Lower lobe of right lung (tissue), 2 donors: ENCODE data around the gene TM4SF20. TPM values are rescaled to one million over a fixed set of nuclear protein-coding genes. Genes with fewer than 3 reads are reported as not detected.

ENCODE experiments used
- ATAC-seq, 2 donors: fragments of 200-7000 bp; cut with Tn5 transposase; one replicate each; pipeline ENCODE4 v1.9.1; 2020 to 2022; ENCODE audit warnings: mild to moderate bottlenecking in 2 of 2, moderate library complexity in 2 of 2
- DNase-seq: peaks from one replicate; pipeline ENCODE4 v3.0.0-alpha.2; 2020
- H3K27ac ChIP-seq: fragments of 200-600 bp; one replicate; pipeline ENCODE4 v1.8.0; 2022
- H3K27me3 ChIP-seq: fragments of 200-600 bp; one replicate; pipeline ENCODE4 v1.8.0; 2022; ENCODE audit warnings: low read depth
- H3K36me3 ChIP-seq: fragments of 200-600 bp; one replicate; pipeline ENCODE4 v1.8.0; 2022; ENCODE audit warnings: mild to moderate bottlenecking
- H3K4me1 ChIP-seq: fragments of 200-600 bp; one replicate; pipeline ENCODE4 v1.8.0; 2022
- H3K4me3 ChIP-seq: fragments of 200-600 bp; one replicate; pipeline ENCODE4 v1.8.0; 2022; ENCODE audit warnings: mild to moderate bottlenecking
- H3K9me3 ChIP-seq: fragments of 200-600 bp; one replicate; pipeline ENCODE4 v1.8.0; 2022
- intact Hi-C: fragments of 100-400 bp; cut with DNase I; formaldehyde crosslinking; loops from one replicate; pipeline ENCODE4 v1.11.0; 2022
- total RNA-seq: library from RNA; stranded (reverse); fragmentation: NEBNext Ultra II Directional; extraction: Animal tissue kit (Norgen Biotek cat#: 25700); gene quantifications from one replicate; pipeline ENCODE4 v1.2.1, GENCODE V29; 2021
- TF ChIP-seq, protein P1 (sequence below): fragments of 200-600 bp; IDR thresholded peaks from one replicate; pipeline ENCODE4 v1.8.0; 2022; ENCODE audit warnings: antibody characterized with exemption, mild to moderate bottlenecking
- donor health status: DM: no; HTN: yes; CAD: no; lungs with severe emphysema.

TM4SF20 gene
- total RNA-seq, 1 donor from 2014 or later = not detected

DNA sequence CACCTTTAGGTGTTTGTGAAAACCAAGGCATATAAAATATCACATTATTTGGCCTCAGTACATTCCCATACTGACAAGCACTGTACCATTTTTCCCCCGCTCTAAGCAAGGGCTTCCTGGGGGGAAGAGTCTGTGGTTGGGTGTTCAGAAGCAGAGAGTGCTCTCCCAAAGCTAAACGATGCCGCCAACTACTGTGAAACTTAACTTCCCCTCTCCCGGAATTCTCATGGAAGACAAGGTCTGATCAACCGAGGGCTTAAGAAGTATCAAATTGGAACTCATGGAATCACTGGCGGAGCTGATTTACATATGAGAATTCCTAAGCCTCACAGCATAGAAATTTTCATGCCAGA is 54.5 kb downstream of the TM4SF20 start:
- ATAC-seq (peak; percentile 9 to 42), DNase-seq (no peak)
- peaks cover 30% of the 10 kb centered on the region for H3K4me1 ChIP-seq
- no peaks in the 10 kb centered on the region for H3K27me3 ChIP-seq
- H3K27ac ChIP-seq = peak overlapping the region; percentile 91
- H3K4me3 ChIP-seq = peak overlapping the region; percentile 91
- peaks cover 5% of the 10 kb centered on the region for H3K36me3 ChIP-seq
- intact Hi-C loops = no loop called here
- TF ChIP-seq, protein P1, sequence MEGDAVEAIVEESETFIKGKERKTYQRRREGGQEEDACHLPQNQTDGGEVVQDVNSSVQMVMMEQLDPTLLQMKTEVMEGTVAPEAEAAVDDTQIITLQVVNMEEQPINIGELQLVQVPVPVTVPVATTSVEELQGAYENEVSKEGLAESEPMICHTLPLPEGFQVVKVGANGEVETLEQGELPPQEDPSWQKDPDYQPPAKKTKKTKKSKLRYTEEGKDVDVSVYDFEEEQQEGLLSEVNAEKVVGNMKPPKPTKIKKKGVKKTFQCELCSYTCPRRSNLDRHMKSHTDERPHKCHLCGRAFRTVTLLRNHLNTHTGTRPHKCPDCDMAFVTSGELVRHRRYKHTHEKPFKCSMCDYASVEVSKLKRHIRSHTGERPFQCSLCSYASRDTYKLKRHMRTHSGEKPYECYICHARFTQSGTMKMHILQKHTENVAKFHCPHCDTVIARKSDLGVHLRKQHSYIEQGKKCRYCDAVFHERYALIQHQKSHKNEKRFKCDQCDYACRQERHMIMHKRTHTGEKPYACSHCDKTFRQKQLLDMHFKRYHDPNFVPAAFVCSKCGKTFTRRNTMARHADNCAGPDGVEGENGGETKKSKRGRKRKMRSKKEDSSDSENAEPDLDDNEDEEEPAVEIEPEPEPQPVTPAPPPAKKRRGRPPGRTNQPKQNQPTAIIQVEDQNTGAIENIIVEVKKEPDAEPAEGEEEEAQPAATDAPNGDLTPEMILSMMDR = no peak
- no peaks in the 10 kb centered on the region for H3K9me3 ChIP-seq

DNA sequence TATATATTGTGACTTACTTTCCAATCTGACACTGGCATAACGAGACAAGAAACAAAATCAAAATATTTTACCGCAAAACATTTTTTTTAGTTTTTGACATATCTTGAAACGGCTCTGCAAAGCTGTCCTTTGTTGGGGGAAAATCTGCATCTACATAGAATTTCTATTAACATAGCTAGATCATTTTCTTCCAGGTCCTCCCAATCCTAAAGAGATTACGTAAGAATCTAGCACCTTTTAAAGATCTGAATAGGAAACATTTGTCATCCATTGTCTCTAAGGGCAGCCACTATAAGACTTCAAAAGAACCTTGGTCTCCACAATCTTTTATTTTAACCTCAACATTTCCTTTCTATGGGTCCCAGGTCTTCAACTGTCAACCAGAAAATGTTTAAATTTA is 55.3 kb downstream of the TM4SF20 start:
- ATAC-seq (no peak), DNase-seq (no peak)
- peaks cover 30% of the 10 kb centered on the region for H3K4me1 ChIP-seq
- intact Hi-C loops = no loop called here
- H3K27me3 ChIP-seq = no peaks in the 10 kb centered on the region
- H3K9me3 ChIP-seq = no peaks in the 10 kb centered on the region
- H3K4me3 ChIP-seq = no peak overlapping the region
- TF ChIP-seq, protein P1 = no peak
- H3K27ac ChIP-seq = no peak overlapping the region
- peaks cover 3% of the 10 kb centered on the region for H3K36me3 ChIP-seq

DNA sequence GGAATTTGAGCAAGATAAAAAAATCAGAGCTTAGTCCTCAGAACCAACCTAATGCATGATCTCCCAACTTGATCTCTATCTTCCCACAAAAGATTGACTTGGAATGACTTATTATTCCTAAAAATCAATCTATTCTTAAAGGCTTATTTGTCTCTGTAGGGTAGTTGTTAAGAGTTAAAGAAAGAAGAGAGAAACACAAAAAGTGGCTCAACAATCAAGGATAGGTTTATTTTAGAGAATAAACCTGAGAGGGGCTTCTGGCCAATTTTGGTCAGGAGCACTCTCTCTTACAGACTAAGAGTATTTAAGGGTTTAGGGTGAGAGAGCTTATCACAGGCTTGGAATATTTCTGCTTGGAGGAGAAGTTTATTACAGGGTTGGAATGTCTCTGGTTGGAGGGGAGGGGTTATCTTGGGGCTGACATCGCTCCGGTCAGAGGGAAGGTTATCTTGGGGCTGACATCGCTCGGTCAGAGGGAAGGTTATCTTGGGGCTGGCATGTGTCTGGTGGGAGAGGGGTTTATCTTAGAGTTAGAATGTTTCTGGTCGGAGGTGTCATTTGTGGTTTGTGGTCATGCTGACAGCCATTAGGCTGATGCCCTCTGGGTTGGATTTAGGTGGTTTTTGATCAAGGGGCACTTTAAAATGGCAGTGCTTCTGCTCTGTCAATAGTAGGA is 56.4 kb downstream of the TM4SF20 start:
- Histone ChIP-seq H3K4me3 (no peak overlapping the region), H3K27me3 (no peaks in the 10 kb centered on the region), H3K27ac (no peak overlapping the region), H3K9me3 (no peaks in the 10 kb centered on the region), H3K36me3 (no peaks in the 10 kb centered on the region), H3K4me1 (peaks cover 26% of the 10 kb centered on the region)
- ATAC-seq (no peak), DNase-seq (no peak)
- TF ChIP-seq, protein P1 = no peak
- intact Hi-C loops = no loop called here

DNA sequence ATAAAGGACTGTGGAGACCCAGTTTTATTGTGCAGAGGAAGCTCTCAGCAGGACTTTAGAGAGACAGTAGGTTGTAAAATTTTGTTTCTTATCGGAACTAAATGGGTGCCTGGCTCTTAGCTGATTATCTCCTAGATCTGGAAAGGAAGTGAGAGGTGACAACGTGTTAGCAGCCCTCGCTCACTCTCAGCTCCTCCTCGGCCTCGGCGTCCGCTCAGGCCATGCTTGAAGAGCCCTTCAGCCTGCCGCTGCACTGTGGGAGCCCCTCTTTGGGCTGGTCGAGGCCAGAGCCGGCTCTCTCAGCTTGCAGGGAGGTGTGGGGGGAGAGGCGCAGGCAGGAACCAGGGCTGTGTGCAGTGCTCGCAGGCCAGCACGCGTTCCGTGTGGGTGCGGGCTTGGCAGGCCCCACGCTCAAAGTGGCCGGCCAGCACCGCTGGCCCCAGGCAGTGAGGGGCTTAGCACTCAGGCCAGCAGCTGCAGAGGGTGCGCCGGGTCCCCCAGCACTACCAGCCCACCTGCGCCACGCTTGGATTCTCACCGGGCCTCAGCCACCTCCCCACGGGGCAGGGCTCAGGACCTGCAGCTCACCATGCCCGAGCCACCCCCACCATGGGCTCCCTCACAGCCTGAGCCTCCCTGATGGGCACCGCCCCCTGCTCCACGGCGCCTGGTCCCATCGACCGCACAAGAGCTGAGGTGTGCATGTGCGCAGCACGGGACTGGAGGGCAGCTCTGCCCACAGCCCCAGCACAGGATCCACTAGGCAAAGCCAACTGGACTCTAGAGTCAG is 58.6 kb downstream of the TM4SF20 start:
- Histone ChIP-seq H3K36me3 (no peaks in the 10 kb centered on the region), H3K27ac (no peak overlapping the region), H3K9me3 (no peaks in the 10 kb centered on the region), H3K27me3 (no peaks in the 10 kb centered on the region), H3K4me1 (peaks cover 8% of the 10 kb centered on the region), H3K4me3 (no peak overlapping the region)
- TF ChIP-seq, protein P1 = no peak
- DNase-seq (no peak), ATAC-seq (no peak)
- intact Hi-C loops = no loop called here

DNA sequence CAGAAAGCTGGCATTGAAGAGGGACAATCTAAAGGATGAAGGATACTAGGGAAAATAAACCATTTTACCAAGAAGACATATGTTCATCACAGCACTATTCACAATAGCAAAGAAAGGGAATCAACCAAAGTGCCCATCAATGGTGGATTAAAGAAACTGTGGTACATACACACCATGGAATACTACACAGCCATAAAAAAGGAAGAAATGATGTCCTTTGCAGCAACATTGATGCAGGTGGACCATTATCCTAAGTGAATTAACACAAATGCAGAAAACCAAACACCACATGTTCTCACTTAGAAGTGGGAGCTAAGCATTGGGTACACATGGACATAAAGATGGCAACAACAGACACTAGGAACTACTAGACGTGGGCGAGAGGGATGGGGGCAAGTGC is 61.3 kb downstream of the TM4SF20 start:
- no peak overlapping the region for H3K27ac ChIP-seq
- no peaks in the 10 kb centered on the region for H3K9me3 ChIP-seq
- H3K4me1 ChIP-seq = no peaks in the 10 kb centered on the region
- H3K4me3 ChIP-seq = no peak overlapping the region
- H3K27me3 ChIP-seq = no peaks in the 10 kb centered on the region
- no peaks in the 10 kb centered on the region for H3K36me3 ChIP-seq
- DNase-seq = no peak
- intact Hi-C loops = no loop called here
- no peak for ATAC-seq
- TF ChIP-seq, protein P1 = no peak
